GM23248 (cell line): ENCODE data around the gene DCLK3. TPM values are rescaled to one million over a fixed set of nuclear protein-coding genes. Genes with fewer than 3 reads are reported as not detected.

Experiments
- DNase-seq: peaks from one replicate; pipeline ENCODE4 v3.0.0-alpha.2; 2015
- H2AFZ ChIP-seq: fragments of 200-600 bp; sonication (generic); 2 replicates; pipeline ENCODE4 v1.6.1; 2016; ENCODE audit warnings: antibody characterized with exemption
- H3F3A ChIP-seq: fragments of 200-600 bp; sonication (generic); 2 replicates; pipeline ENCODE4 v1.6.1; 2016; ENCODE audit warnings: mild to moderate bottlenecking, antibody characterized with exemption, mixed run types; ENCODE audit not compliant: insufficient read depth
- H3K27ac ChIP-seq: fragments of 200-600 bp; sonication (generic); 2 replicates; pipeline ENCODE4 v1.5.1; 2016; ENCODE audit warnings: mild to moderate bottlenecking
- H3K27me3 ChIP-seq: fragments of 200-600 bp; sonication (generic); replicated peaks from 2 replicates; pipeline ENCODE4 v1.6.1; 2016; ENCODE audit warnings: mild to moderate bottlenecking; ENCODE audit not compliant: insufficient read depth
- H3K36me3 ChIP-seq: fragments of 200-600 bp; sonication (generic); 2 replicates; pipeline ENCODE4 v1.6.1; 2016; ENCODE audit warnings: low read depth, mild to moderate bottlenecking
- H3K4me1 ChIP-seq: fragments of 200-600 bp; sonication (generic); 2 replicates; pipeline ENCODE4 v1.6.1; 2016; ENCODE audit warnings: mild to moderate bottlenecking; ENCODE audit not compliant: insufficient read depth
- H3K4me2 ChIP-seq: fragments of 200-600 bp; sonication (generic); one replicate; pipeline ENCODE4 v1.6.1; 2016; ENCODE audit warnings: mild to moderate bottlenecking; ENCODE audit not compliant: unreplicated experiment
- H3K4me3 ChIP-seq: fragments of 200-600 bp; sonication (generic); 2 replicates; pipeline ENCODE4 v1.5.1; 2016; ENCODE audit warnings: mild to moderate bottlenecking
- H3K79me2 ChIP-seq: fragments of 200-600 bp; sonication (generic); 2 replicates; pipeline ENCODE4 v1.6.1; 2016; ENCODE audit warnings: mild to moderate bottlenecking; ENCODE audit not compliant: insufficient read depth
- H3K9ac ChIP-seq: fragments of 200-600 bp; sonication (generic); 2 replicates; pipeline ENCODE4 v1.6.1; 2016; ENCODE audit warnings: mild to moderate bottlenecking
- H3K9me2 ChIP-seq: fragments of 200-600 bp; sonication (generic); 2 replicates; pipeline ENCODE4 v1.6.1; 2016; ENCODE audit warnings: mixed run types, mild to moderate bottlenecking, moderate library complexity; ENCODE audit not compliant: insufficient read depth
- H3K9me3 ChIP-seq: fragments of 200-600 bp; sonication (generic); one replicate; pipeline ENCODE4 v1.6.1; 2017; ENCODE audit warnings: low read depth
- H4K20me1 ChIP-seq: fragments of 200-600 bp; sonication (generic); 2 replicates; pipeline ENCODE4 v1.6.0; 2016; ENCODE audit not compliant: insufficient read depth
- EZH2 ChIP-seq: fragments of 200-600 bp; sonication (generic); IDR thresholded peaks from 2 replicates; pipeline ENCODE4 v1.6.1; 2018; ENCODE audit warnings: antibody characterized with exemption, mild to moderate bottlenecking; ENCODE audit not compliant: insufficient read depth, poor library complexity, severe bottlenecking
- EZH2phosphoT487 ChIP-seq: fragments of 200-600 bp; sonication (generic); IDR thresholded peaks from 2 replicates; pipeline ENCODE4 v1.6.1; 2018; ENCODE audit warnings: antibody characterized with exemption, moderate library complexity, mild to moderate bottlenecking, low read depth; ENCODE audit not compliant: insufficient read depth
- WGBS, 2 experiments: methylation state at CpG; one replicate each; pipeline ENCODE4 v1.1.6; 2015 to 2017; ENCODE audit warnings: low lambda C conversion rate in 2 of 2, low coverage in 1 of 2; ENCODE audit errors: missing lambda C conversion rate in 2 of 2; 5-methylcytosine and 5-hydroxymethylcytosine counted together
- in situ Hi-C: fragments of 300-500 bp; cut with MboI; formaldehyde crosslinking; loops from 2 replicates; pipeline ENCODE4 v1.15.0; 2020
- polyA plus RNA-seq: library from polyadenylated mRNA; unstranded; fragments of >200 nt; fragmentation: Nextera tagmentation; extraction: Ambion mirVana; gene quantifications from 2 replicates; pipeline ENCODE4 v1.2.1, GENCODE V29; 2016
- total RNA-seq: library from RNA; depleted of rRNA; stranded (reverse); fragments of >200 nt; shearing (Covaris generic); gene quantifications from 2 replicates; pipeline ENCODE4 v1.2.3, GENCODE V29; 2014

DCLK3 gene
- total and polyA plus RNA-seq, 2 experiments from 2014 or later: under 0.01 TPM; not detected in 1

GRCh38 chr3:36679384-36680200 is 84.8 kb downstream of the DCLK3 start:
- Histone ChIP-seq H3F3A (peaks cover 36% of the 10 kb centered on the region), H3K9me2 (no peaks in the 10 kb centered on the region), H3K36me3 (no peaks in the 10 kb centered on the region; the same call in 1 of the 2 replicates), H3K27ac (peak overlapping the region; percentile 97), H3K27me3 (no peaks in the 10 kb centered on the region), H3K9me3 (no peaks in the 10 kb centered on the region), H4K20me1 (no peaks in the 10 kb centered on the region), H3K79me2 (no peaks in the 10 kb centered on the region), H3K4me3 (peak overlapping the region; percentile 34), H2AFZ (peak overlapping the region; percentile 48), H3K4me2 (peak overlapping the region; percentile 80), H3K9ac (peak overlapping the region; percentile 73), H3K4me1 (peaks cover 33% of the 10 kb centered on the region)
- DNase-seq: peak; percentile 91
- in situ Hi-C loops: no loop called here
- TF ChIP-seq EZH2phosphoT487 (no peak), EZH2 (no peak)
- 0 to 2% methylated on average over 1 of the region's 1 CpG for WGBS, 2 experiments

GRCh38 chr3:36678216-36679013 is 85.9 kb downstream of the DCLK3 start:
- Histone ChIP-seq H3K4me1 (peaks cover 33% of the 10 kb centered on the region), H3K9me3 (no peaks in the 10 kb centered on the region), H3K9me2 (no peaks in the 10 kb centered on the region), H3K27ac (peak overlapping the region; percentile 97), H3F3A (peaks cover 36% of the 10 kb centered on the region), H3K9ac (peak overlapping the region; percentile 73), H2AFZ (no peak overlapping the region), H4K20me1 (no peaks in the 10 kb centered on the region), H3K4me3 (peak overlapping the region; percentile 5; the same call in 1 of the 2 replicates), H3K36me3 (no peaks in the 10 kb centered on the region; the same call in 1 of the 2 replicates), H3K27me3 (no peaks in the 10 kb centered on the region), H3K79me2 (no peaks in the 10 kb centered on the region), H3K4me2 (peak overlapping the region; percentile 44)
- DNase-seq: peak; percentile 71
- 5 to 7% methylated on average over 2 of the region's 2 CpGs for WGBS, 2 experiments
- in situ Hi-C loops: no loop called here
- TF ChIP-seq EZH2phosphoT487: no peak
- no peak for TF ChIP-seq EZH2

- Histone ChIP-seq H4K20me1 (no peaks in the 10 kb centered on the region), H3K9me3 (no peaks in the 10 kb centered on the region), H3K4me2 (peak overlapping the region; percentile 68), H3K4me1 (peaks cover 33% of the 10 kb centered on the region), H3K27ac (peak overlapping the region; percentile 97), H3F3A (peaks cover 36% of the 10 kb centered on the region), H2AFZ (no peak overlapping the region), H3K4me3 (peak overlapping the region; percentile 25; the same call in 1 of the 2 replicates), H3K9me2 (no peaks in the 10 kb centered on the region), H3K36me3 (no peaks in the 10 kb centered on the region; the same call in 1 of the 2 replicates), H3K9ac (peak overlapping the region; percentile 27; the same call in 1 of the 2 replicates), H3K79me2 (no peaks in the 10 kb centered on the region), H3K27me3 (no peaks in the 10 kb centered on the region)
- in situ Hi-C loops: no loop called here
- TF ChIP-seq EZH2phosphoT487 (no peak), EZH2 (no peak)
- peak; percentile 98 for DNase-seq
- 31 to 45% methylated on average over 2 of the region's 2 CpGs for WGBS, 2 experiments
Measured at GRCh38 chr3:36677331-36678007, 86.9 kb downstream of the DCLK3 start.

GRCh38 chr3:36674816-36675215 is 89.5 kb downstream of the DCLK3 start:
- H3K4me3 ChIP-seq: no peak overlapping the region
- TF ChIP-seq EZH2 (no peak), EZH2phosphoT487 (no peak)
- no peak overlapping the region for H3K9ac ChIP-seq
- no peak overlapping the region for H3K27ac ChIP-seq
- WGBS, 2 experiments: 74 to 76% methylated on average over 11 of the region's 11 CpGs
- H3K79me2 ChIP-seq: no peaks in the 10 kb centered on the region
- no peaks in the 10 kb centered on the region for H3K9me3 ChIP-seq
- no peak for DNase-seq
- H3K9me2 ChIP-seq: no peaks in the 10 kb centered on the region
- no peaks in the 10 kb centered on the region; the same call in 1 of the 2 replicates for H3K36me3 ChIP-seq
- in situ Hi-C loops: no loop called here
- peaks cover 28% of the 10 kb centered on the region for H3F3A ChIP-seq
- peaks cover 26% of the 10 kb centered on the region for H3K4me1 ChIP-seq
- H3K27me3 ChIP-seq: no peaks in the 10 kb centered on the region
- no peak overlapping the region for H3K4me2 ChIP-seq
- H4K20me1 ChIP-seq: no peaks in the 10 kb centered on the region
- H2AFZ ChIP-seq: no peak overlapping the region
